ENCODE results near the gene PTPN12. TPM values are rescaled to one million over a fixed set of nuclear protein-coding genes. Genes with fewer than 3 reads are reported as not detected.
A peak's percentile ranks its signal among the peaks of the same experiment; 100 is the strongest.

Gene PTPN12
- total RNA-seq, 4 donors from 2014 or later = 58.5 to 72.6 (median 71.0) TPM

DNA sequence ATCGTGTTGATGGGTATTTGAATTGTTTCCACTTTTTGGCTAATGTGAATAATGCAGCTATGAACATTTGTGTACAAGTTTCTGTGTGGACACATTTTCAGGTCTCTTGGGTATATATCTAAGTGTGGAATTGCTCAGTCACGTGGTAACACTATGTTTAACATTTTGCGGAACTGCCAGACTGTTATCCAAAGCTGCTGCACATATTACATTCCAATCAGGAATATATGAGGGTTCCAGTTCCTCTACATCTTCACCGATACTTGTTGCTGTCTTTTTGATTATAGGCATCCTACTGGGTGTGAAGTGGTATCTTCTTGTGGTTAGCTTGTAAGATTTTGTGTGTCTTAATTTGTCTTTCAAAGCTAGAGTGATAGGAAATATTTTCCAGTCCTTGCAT lies 6.8 kb downstream of the PTPN12 start:
- intact Hi-C loops (cut with DNase I) = no loop called here
- peaks cover 8 to 30% of the 10 kb centered on the region in 2 donors for H3K4me1 ChIP-seq

DNA sequence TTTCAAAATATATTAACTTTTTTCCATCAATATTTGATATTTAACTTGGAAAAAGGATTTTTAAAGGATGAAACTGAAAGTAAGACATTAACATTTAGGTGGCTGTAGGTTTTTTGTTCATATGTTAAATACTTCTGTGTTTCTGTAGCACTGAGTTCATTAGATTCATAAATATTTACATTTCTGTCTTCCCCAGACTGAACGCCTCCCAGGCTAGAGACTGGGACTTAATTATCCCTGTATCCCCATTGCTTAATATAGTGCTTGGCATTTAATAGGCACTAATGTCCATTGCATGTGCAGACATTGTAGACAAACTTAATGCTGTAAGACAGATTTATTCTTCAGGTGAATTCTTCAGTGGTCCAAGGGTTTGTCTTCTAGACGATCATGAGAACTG lies 7.4 kb downstream of the PTPN12 start:
- intact Hi-C loops (cut with DNase I) = no loop called here
- DNase-seq = no peak
- no peak for TF ChIP-seq POLR2A (IDR thresholded peaks at IDR 0.05)
- TF ChIP-seq, protein P1, sequence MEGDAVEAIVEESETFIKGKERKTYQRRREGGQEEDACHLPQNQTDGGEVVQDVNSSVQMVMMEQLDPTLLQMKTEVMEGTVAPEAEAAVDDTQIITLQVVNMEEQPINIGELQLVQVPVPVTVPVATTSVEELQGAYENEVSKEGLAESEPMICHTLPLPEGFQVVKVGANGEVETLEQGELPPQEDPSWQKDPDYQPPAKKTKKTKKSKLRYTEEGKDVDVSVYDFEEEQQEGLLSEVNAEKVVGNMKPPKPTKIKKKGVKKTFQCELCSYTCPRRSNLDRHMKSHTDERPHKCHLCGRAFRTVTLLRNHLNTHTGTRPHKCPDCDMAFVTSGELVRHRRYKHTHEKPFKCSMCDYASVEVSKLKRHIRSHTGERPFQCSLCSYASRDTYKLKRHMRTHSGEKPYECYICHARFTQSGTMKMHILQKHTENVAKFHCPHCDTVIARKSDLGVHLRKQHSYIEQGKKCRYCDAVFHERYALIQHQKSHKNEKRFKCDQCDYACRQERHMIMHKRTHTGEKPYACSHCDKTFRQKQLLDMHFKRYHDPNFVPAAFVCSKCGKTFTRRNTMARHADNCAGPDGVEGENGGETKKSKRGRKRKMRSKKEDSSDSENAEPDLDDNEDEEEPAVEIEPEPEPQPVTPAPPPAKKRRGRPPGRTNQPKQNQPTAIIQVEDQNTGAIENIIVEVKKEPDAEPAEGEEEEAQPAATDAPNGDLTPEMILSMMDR (IDR thresholded peaks at IDR 0.05) = no peak
- WGBS, 2 donors = 71 to 79% methylated on average over 2 of the region's 2 CpGs
- H3K27ac ChIP-seq = no peak overlapping the region
- H3K36me3 ChIP-seq = no peaks in the 10 kb centered on the region
- H3K4me1 ChIP-seq = peaks cover 4 to 31% of the 10 kb centered on the region in 2 donors
- no peak overlapping the region for H3K4me3 ChIP-seq (replicated peaks in 1 of 3)
- no peaks in the 10 kb centered on the region for H3K9me3 ChIP-seq
- H3K27me3 ChIP-seq = no peaks in the 10 kb centered on the region

More for the DNA sequence above, 6.8 kb downstream of the PTPN12 start:
- Histone ChIP-seq H3K27me3 (no peaks in the 10 kb centered on the region), H3K27ac (no peak overlapping the region), H3K36me3 (no peaks in the 10 kb centered on the region), H3K4me3 (replicated peaks in 1 of 3) (no peak overlapping the region), H3K9me3 (no peaks in the 10 kb centered on the region)
- 86 to 94% methylated on average over 4 of the region's 4 CpGs for WGBS, 2 donors
- no peak for TF ChIP-seq POLR2A (IDR thresholded peaks at IDR 0.05)
- TF ChIP-seq, protein P1 (IDR thresholded peaks at IDR 0.05) = no peak
- no peak for DNase-seq

DNA sequence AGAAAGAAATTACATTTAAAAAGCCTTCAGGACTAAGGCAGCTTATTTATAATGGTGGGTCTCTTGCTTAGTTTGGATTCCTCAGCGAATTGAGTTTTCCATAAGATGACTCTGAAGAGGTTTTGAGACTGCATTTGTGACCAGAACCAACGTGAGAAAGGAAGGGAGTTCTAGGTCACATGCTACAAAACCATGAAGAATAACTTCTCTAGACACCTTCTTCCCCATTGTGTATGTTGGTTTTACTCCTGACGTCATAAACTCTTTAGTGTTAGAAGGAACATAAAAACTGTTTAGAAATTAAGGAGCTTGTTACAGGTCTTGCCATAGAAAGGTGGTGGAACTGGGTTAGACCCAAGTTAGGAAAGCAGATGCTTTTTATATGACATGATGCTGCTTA lies 11.1 kb downstream of the PTPN12 start:
- Histone ChIP-seq H3K27me3 (no peaks in the 10 kb centered on the region), H3K36me3 (no peaks in the 10 kb centered on the region), H3K9me3 (no peaks in the 10 kb centered on the region), H3K27ac (no peak overlapping the region), H3K4me1 (peaks cover 0 to 15% of the 10 kb centered on the region in 2 donors), H3K4me3 (replicated peaks in 1 of 3) (no peak overlapping the region)
- DNase-seq = no peak
- 61 to 66% methylated on average over 3 of the region's 3 CpGs for WGBS, 2 donors
- TF ChIP-seq, protein P1 (IDR thresholded peaks at IDR 0.05) = no peak
- intact Hi-C loops (cut with DNase I) = no loop called here

DNA sequence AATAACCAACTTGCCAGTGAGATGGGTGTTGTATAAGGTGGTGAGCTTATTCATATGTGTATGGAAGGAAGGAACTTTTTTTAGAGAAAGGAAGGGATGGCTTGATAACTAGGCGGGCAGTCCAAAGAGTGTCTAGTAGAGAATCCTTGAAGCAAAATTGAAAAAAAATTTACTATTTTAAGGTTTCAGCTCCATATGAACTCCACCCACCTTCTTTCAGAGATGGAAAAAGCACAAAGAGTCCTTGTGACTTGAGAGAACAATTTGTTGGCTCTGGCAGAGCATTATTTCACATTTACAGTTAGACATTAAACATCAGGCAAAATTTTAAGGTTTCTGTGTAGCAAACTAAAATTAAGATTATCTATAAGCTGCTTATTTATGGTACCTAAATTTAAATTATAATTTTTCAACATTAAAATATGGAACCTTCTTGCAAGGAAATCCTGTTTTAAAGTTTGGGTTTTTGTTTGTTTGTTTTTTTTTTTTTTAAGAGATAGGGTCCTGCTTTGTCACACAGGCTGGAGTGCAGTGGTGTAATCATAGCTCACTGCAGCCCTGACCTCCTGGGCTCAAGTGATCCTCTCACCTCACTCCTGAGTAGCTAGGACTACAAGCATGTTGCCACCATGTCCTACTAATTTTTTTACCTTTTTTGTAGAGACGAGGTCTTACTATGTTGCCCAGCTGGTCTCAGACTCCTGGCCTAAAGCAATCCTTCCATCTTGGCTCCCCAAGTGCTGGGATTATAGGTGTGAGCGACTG lies 12.2 kb downstream of the PTPN12 start:
- 71 to 76% methylated on average over 3 of the region's 3 CpGs for WGBS, 2 donors
- TF ChIP-seq, protein P1 (IDR thresholded peaks at IDR 0.05) = no peak
- no peak for TF ChIP-seq POLR2A (IDR thresholded peaks at IDR 0.05)
- DNase-seq = no peak
- Histone ChIP-seq H3K4me3 (replicated peaks in 1 of 3) (no peak overlapping the region), H3K9me3 (no peaks in the 10 kb centered on the region), H3K27ac (peak overlapping the region in 1 of 3 donors; percentile 24), H3K4me1 (peaks cover 0 to 15% of the 10 kb centered on the region in 2 donors), H3K36me3 (no peaks in the 10 kb centered on the region), H3K27me3 (no peaks in the 10 kb centered on the region)
- intact Hi-C loops (cut with DNase I) = no loop called here

DNA sequence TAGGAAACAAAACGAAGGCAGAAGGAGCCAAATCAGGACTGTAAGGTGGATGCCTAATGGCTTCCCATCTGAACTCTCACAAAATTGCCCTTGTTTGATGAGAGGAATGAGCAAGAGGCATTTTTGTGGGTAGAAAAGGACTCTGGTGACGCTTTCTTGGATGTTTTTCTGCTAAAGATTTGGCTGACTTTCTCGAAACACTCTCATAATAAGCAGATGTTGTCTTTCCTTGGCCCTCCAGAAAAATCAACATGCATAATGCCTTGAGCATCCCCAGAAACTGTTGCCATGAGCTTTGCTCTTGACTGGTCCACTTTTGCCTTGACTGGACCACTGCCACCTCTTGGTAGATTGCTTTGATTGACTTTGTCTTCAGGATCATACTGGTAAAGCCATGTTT lies 13.5 kb downstream of the PTPN12 start:
- Histone ChIP-seq H3K27ac (no peak overlapping the region), H3K4me3 (replicated peaks in 1 of 3) (no peak overlapping the region), H3K27me3 (no peaks in the 10 kb centered on the region), H3K9me3 (no peaks in the 10 kb centered on the region), H3K4me1 (peaks cover 3 to 15% of the 10 kb centered on the region in 2 donors), H3K36me3 (no peaks in the 10 kb centered on the region)
- intact Hi-C loops (cut with DNase I) = no loop called here
- no peak for TF ChIP-seq POLR2A (IDR thresholded peaks at IDR 0.05)
- TF ChIP-seq, protein P1 (IDR thresholded peaks at IDR 0.05) = no peak
- no peak for DNase-seq
- 83 to 84% methylated on average over 3 of the region's 3 CpGs for WGBS, 2 donors
